Lung microvascular endothelial cell (primary cell): Measurements from ENCODE around the gene SRRM5. TPM values are rescaled to one million over a fixed set of nuclear protein-coding genes. Genes with fewer than 3 reads are reported as not detected.
A peak's percentile ranks its signal among the peaks of the same experiment; 100 is the strongest.
"Not testable (repeated sequence)": the region's sequence is repeated elsewhere in the genome, so short reads cannot be mapped to it uniquely, and the experiment has no call there.

Experiments used
- DNase-seq, 2 donors: peaks; one replicate each; pipeline versions ENCODE4 v3.0.0 to v3.0.0-alpha.2; 2010; ENCODE audit warnings: low read depth in 2 of 2
- total RNA-seq: library from RNA; depleted of rRNA; stranded (reverse); fragments of >200 nt; gene quantifications from 2 replicates; pipeline ENCODE4 v1.2.1, GENCODE V29; 2014

Gene SRRM5
- total RNA-seq, 1 donor from 2014 or later = not detected

GRCh38 chr19:43591904-43592772 lies 19.8 kb upstream of the SRRM5 start:
- no peak for DNase-seq

- DNase-seq = no peak
These were observed 19.0 kb upstream of the SRRM5 start for GRCh38 chr19:43592800-43593350.

GRCh38 chr19:43594081-43594697 lies 17.7 kb upstream of the SRRM5 start:
- no peak for DNase-seq

- DNase-seq = peak; percentile 82 to 88
These were observed 16.9 kb upstream of the SRRM5 start for GRCh38 chr19:43594710-43595604.

GRCh38 chr19:43595605-43595998 lies 16.3 kb upstream of the SRRM5 start:
- no peak for DNase-seq

- DNase-seq = peak; percentile 100
These were observed 15.7 kb upstream of the SRRM5 start, which contains the start of the genes IRGQ and ZNF576 for GRCh38 chr19:43595999-43596841. Gene IRGQ, minus strand, starts transcription at chr19:43596134. Its CDS starts 796 bp downstream, at chr19:43595338. Gene ZNF576, plus strand, starts transcription at chr19:43596595. Its CDS starts 514 bp downstream, at chr19:43597109.

GRCh38 chr19:43596842-43597461 lies 14.9 kb upstream of the SRRM5 start:
- DNase-seq = no peak

- peak in 1 of 2 donors; percentile 36 for DNase-seq
These were observed 14.0 kb upstream of the SRRM5 start for GRCh38 chr19:43597876-43598275.

GRCh38 chr19:43598445-43599240 lies 13.2 kb upstream of the SRRM5 start:
- no peak for DNase-seq

- DNase-seq = no peak
These were observed 12.1 kb upstream of the SRRM5 start for GRCh38 chr19:43599635-43600295.

GRCh38 chr19:43600326-43600725 lies 11.6 kb upstream of the SRRM5 start:
- not testable (repeated sequence) for DNase-seq

- DNase-seq = no peak
These were observed 5.9 kb upstream of the SRRM5 start for GRCh38 chr19:43605875-43606568.

GRCh38 chr19:43606569-43607229 lies 5.2 kb upstream of the SRRM5 start:
- no peak for DNase-seq

- DNase-seq = no peak
These were observed 4.4 kb upstream of the SRRM5 start for GRCh38 chr19:43607238-43608205.

- no peak for DNase-seq
These were observed 2.0 kb upstream of the SRRM5 start for GRCh38 chr19:43609872-43610271.

GRCh38 chr19:43610493-43610892 lies 1.4 kb upstream of the SRRM5 start:
- DNase-seq = no peak
